ENCODE results near the gene VDAC2.

Gene VDAC2

DNA sequence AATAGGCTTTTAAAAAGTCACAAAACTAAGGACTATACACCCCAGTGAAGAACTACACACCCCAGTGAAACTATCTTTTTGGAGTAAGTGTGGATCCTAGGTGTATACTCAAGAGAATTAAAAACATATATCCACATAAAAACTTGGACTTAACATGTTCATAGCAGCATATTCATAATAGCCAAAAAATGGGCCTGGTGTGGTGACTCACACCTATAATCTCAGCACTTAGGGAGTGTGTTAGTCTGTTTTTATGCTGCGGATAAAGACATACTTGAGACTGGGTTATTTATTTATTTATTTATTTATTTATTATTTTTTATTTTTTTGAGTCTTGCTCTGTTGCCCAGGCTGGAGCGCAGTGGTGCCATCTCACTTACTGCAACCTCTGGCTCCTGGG is 44.1 kb downstream of the VDAC2 start:
- DNase-seq = no peak

DNA sequence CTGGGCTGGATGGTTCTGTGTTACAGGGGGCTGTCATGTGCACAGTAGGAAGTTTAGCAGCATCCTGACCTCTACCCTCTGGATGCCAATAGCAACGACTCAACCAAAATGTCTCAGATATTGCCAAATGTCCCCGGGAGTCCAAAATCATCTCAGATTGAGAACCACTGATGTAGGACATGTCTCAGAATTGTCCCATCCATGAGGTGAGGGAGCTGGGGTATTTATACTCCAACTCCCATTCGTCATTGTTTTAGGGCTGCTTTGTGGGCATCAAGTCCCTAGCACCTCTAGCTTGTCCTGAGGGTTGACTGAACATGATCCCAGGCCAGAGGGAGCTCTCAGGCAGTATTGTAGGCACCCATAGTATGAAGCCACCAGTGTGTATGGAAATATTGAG is 50.4 kb downstream of the VDAC2 start:
- no peak for DNase-seq

DNA sequence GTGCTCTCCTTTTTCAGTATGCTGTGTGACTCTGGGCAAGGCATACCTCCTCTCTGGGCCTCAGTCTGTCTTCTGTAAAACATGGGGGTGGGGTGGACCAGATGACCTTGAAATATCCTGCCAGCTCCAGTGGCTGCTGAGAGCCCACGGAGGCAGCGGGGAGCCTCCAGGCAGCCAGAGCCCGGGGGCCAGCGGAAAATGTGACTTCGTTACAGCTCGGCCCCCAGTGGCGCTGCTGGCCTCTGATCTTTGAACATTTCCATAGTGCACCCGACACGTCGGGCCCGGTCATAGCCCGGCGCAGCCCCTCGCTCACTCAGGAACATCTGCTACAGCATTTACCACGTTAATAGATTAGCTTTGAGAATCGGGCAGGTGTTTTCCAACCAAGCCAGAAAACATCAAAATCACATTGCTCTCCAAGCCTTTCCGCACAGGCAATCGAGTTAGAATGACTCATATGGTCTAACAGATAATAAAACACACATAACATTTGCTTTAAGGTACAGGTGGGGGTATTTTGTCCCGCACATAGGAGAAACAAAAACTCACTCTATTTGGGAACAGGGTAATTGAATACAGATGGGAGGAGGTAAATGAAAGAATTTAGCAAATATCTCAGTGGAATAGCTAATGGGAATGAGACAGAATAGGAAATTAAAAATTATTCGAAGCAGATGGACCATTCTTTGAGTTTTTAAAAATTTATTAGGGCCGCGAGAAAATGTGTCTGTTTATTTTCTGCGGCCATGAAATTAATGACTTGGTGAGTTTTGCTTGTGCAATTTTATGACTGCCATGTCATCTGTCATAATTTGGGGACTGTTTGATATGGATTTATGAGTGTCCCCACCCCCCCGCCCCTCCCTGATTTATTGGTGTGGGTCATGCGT is 51.5 kb downstream of the VDAC2 start:
- no peak for DNase-seq

DNA sequence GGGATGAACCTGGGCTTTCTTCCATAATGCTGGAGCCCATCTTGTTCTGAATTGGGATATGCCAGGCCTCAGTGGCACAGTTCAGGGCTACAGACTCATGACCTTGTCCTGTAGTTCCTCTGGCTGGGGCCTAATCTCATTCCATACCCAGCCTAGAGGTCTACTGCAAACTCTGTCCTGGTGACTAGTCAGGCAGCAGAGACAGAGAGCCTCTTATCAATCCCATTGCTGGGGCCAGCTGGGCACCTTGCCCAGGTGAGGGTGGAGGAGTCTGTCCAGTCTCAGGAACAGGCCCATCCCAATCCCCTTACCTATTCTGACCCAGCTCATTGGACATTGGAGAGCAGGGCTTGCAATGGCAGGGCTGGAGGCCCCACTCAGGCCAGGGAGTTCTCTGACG is 53.2 kb downstream of the VDAC2 start:
- no peak for DNase-seq

DNA sequence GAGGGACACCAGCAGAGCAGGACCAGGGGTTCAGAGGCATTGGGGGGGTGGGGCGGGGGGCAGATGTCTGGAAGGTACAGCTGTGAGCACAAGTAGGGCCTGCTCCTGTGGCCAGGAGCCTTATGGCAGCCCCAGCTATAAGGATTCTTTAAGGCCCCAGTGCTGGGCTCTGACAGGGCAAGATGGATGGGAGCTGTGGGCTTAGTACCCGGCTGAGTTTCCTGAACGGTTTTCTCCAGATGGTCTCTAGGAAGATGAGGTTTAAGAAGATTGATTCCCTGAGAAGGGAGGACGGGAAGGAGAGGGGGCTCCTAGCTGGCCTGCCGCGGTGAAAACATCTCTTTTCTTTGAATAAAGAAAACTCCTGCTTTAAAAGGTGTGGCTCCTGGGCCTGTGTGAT is 55.3 kb downstream of the VDAC2 start:
- no peak for DNase-seq

DNA sequence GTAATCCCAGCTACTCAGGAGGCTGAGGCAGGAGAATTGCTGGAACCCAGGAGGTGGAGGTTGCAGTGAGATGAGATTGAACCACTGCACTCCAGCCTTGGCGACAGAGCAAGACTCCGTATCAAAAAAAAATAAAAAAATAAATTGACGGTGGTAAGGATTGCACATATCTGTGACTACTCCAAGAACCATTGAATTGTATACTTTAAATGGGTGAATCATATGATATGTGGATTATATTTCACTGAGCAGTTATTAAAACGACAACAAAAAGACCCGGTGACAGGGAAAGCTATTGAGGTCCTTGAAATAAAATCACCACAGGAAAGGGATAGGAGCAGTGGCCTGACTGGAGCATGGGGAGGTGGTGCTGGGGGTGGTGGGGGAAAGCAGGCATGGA is 56.3 kb downstream of the VDAC2 start:
- DNase-seq = no peak

DNA sequence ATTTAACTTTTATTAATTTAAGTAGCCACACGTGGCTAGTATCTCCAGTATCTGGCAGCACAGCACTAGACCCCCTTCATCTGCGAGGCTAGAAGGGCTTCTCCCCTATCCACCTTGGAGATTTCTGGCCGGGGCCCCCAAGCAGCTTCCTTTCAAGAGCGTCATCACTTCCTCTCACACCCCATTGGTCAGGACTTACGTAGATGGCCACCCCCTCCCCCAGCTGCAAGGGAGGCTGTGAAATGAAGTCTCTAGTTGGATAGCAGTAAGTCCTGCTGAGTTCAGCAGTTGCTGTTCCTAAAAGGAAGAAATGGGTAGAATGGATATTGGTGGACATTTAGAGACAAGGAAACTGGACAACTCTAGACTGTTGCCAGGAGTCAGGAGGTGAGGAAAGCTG is 59.0 kb downstream of the VDAC2 start:
- DNase-seq = no peak

DNA sequence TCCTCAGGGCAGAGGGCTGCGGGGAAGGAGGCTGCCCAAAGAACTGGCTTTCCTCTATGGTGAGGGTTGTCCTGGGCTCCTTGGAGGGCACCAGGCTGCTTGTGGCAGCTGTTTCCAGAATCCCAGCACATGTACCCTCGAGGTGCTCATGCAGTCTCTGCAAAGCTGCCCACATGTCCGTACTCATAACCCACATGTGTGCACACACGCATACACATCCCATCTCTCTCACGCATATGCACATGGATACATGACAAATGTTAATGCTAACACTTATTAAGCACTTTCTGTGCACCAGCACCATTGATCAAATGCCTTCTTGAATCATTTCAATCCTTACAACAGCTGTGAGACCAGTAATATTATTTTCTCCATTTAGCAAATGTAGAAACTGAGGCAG is 61.5 kb downstream of the VDAC2 start:
- no peak for DNase-seq

DNA sequence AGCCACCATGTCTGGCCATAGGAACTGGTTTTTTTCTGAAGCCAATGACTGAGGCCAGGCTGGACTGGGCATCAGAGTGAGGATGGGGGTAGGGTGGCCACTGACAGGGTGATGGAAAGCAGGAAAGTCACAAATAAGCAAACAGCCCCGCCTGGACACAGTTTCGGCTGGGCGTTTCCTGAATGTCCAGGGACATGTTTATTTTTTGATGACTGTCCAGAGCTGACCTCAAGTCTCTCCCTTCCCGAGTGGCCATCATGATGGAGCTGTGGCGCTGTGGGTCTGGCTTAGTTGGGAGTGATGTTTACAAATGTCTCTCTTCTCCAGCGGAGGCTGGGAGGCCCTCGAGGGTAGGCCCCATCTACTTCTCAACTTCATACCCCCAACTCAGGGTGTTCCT is 62.3 kb downstream of the VDAC2 start:
- DNase-seq = no peak

DNA sequence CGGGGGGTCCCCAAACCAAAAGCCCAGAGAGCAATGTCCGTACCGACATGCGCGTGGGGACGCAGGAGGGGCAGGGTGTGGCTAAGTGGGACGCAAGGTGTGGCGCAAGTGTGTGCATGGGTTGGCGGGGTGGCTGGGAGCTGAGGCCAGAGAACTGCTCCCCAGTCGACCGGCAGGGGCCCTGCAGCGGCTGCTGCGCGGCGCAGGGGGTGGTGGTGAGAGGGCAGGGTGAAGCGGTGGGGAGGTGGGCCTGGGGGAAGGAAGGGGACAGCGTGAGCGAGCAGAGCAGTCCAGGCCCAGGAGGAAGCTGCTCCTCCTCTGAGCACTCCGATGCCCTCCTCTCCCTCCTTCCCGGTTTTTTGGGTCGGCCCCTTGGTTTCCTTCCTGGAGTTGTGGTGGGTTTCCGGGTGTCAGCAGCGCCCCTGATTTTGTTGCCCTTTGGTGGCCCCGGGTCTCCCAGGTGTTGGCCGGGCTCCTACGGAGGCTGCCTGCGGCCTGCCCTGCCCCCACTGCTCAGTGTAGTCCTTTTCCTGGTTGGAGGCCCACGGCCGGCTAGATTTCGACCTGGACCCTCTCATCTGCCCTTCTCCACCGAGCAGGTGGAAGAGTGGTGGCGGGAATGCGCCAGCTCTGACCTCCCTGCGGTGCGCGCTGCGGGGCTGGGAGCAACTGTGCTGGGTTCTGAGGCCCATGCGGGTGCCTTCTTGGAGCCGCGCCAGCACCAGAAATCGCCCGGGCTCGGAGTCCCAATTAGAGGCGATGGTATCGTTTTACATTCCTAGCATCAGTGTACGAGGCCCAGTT is 65.7 kb downstream of the VDAC2 start:
- DNase-seq = no peak

DNA sequence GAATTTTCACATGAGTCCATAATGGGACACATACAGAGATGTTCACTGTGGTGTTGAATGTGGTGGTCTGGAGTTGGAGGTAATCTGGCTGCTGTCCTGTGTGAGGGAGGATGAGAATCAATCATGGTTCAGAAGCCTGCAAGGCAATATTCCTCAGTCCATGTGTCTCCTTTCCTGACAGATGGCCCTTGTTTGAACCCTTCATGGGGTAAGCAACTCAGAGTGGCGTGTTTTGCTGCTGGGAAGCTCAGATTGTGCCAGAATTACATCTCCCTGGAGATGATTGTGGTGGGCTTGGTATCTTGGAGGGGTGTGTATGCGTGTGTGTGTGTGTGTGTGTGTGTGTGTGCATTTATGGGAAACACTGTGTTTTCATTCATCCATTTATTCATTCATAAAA is 69.6 kb downstream of the VDAC2 start:
- no peak for DNase-seq
